Cardiac muscle cell (in vitro differentiated cells and primary cell): Measurements from ENCODE around the gene SIRT4. TPM values are rescaled to one million over a fixed set of nuclear protein-coding genes. Genes with fewer than 3 reads are reported as not detected.

Experiments used
- DNase-seq, 2 donors: peaks; one replicate each; pipeline versions ENCODE4 v3.0.0 to v3.0.0-alpha.2; 2010 to 2017; ENCODE audit warnings: low read depth in 1 of 2, low spot score in 1 of 2
- H3K27ac ChIP-seq: fragments of 200-600 bp; sonication (generic); 2 replicates; pipeline ENCODE4 v1.5.1; 2016
- H3K27me3 ChIP-seq: fragments of 200-600 bp; sonication (generic); 2 replicates; pipeline ENCODE4 v1.6.0; 2016; ENCODE audit warnings: control low read depth
- H3K36me3 ChIP-seq: fragments of 200-600 bp; sonication (generic); 2 replicates; pipeline ENCODE4 v1.5.1; 2016; ENCODE audit warnings: control low read depth
- H3K4me1 ChIP-seq: fragments of 200-600 bp; sonication (generic); 2 replicates; pipeline ENCODE4 v1.8.1; 2017; ENCODE audit warnings: low read depth, mild to moderate bottlenecking, mixed run types
- H3K4me3 ChIP-seq: fragments of 200-600 bp; sonication (generic); 2 replicates; pipeline ENCODE4 v1.5.1; 2016; ENCODE audit warnings: mild to moderate bottlenecking
- H3K9me3 ChIP-seq: fragments of 200-600 bp; sonication (generic); 2 replicates; pipeline ENCODE4 v1.5.1; 2017; ENCODE audit warnings: low read depth, mild to moderate bottlenecking, control low read depth
- polyA plus RNA-seq: library from polyadenylated mRNA; unstranded; fragments of >200 nt; fragmentation: Nextera tagmentation; extraction: Ambion mirVana; gene quantifications from 2 replicates; pipeline ENCODE4 v1.2.1, GENCODE V29; 2016
- total RNA-seq: library from RNA; depleted of rRNA; stranded (reverse); fragments of >200 nt; gene quantifications from 2 replicates; pipeline ENCODE4 v1.2.3, GENCODE V29; 2016
- TF ChIP-seq, protein P1 (sequence below): IDR thresholded peaks from 2 replicates; pipeline ENCODE4 v1.5.1; 2012; ENCODE audit warnings: low read depth, mild to moderate bottlenecking, low read length

Gene SIRT4
- total and polyA plus RNA-seq, 2 experiments from 2014 or later, result 6.7 to 10.3 TPM

DNA sequence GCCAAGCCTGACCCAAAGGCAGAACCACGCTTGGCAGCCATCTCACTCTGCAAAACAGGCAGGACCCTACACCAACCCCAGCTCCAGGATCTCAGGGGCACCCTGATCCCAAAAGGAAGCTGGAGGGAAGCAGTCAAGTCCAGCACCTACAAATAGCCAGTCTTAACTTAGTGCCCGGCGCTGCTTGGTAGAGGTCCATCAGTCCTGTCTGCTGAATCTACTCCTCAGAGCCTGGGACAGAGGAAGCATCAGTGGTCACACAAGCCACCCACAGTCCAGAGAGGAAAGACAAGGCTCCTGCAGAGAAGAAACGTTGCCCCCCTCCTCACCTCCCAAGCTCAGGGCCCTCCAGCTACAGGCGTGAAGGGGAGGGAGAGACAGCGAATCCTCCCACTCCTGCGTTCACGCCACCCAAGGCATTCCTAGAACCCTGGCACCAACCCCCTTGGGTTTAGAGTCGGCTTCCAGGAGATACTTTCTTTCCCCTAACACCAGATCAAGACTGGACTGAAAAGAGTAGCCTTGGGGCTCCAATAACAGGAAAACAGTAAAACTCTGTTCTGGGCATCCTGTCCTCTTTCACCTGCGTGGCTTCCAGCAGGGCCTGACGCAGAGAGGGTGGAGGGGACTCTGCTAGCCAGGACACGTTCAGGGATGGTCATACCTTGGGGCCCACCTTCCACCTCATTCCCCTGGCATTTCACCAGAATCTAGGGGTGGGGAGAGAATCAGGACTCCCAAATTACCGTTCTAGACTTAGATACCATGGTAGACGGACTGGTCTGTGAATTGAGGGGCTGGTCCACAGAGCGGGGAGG, 37.8 kb upstream of the SIRT4 start:
- TF ChIP-seq, protein P1, sequence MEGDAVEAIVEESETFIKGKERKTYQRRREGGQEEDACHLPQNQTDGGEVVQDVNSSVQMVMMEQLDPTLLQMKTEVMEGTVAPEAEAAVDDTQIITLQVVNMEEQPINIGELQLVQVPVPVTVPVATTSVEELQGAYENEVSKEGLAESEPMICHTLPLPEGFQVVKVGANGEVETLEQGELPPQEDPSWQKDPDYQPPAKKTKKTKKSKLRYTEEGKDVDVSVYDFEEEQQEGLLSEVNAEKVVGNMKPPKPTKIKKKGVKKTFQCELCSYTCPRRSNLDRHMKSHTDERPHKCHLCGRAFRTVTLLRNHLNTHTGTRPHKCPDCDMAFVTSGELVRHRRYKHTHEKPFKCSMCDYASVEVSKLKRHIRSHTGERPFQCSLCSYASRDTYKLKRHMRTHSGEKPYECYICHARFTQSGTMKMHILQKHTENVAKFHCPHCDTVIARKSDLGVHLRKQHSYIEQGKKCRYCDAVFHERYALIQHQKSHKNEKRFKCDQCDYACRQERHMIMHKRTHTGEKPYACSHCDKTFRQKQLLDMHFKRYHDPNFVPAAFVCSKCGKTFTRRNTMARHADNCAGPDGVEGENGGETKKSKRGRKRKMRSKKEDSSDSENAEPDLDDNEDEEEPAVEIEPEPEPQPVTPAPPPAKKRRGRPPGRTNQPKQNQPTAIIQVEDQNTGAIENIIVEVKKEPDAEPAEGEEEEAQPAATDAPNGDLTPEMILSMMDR, result no peak
- Histone ChIP-seq H3K4me3 (peak overlapping the region; percentile 49), H3K27me3 (no peaks in the 10 kb centered on the region), H3K36me3 (no peaks in the 10 kb centered on the region), H3K9me3 (no peaks in the 10 kb centered on the region), H3K27ac (no peak overlapping the region), H3K4me1 (peaks cover 8% of the 10 kb centered on the region)
- DNase-seq, result no peak

DNA sequence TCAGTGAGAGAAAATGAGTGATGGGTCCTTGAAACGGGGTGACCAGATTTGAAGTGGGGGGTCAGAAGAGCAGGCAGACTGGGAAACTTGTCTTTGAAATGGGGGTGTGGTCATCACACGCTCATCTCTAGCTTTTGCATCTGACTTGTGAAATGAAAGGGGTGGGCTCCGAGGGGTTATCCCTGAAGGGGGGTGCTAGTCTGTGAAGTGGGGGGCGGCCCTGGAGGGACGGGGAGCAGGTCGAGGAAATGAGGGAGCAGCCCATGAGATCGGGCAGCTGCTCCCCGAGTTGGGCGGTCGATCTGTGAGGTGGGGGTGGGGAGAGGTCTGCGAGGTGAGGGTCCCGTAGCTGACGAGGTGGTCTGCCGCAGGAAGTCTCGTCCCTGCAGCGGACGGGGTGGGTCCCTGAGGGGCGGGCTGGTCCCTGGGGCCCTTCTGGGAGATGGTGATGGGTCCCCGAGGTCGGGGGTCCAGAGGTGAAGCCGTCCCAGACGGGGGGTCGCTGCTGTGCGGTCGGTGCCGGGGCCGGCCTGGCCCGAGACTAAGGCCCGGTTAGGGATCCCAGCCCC, 37.1 kb upstream of the SIRT4 start:
- Histone ChIP-seq H3K4me3 (peak overlapping the region; percentile 49), H3K4me1 (peaks cover 8% of the 10 kb centered on the region), H3K27ac (no peak overlapping the region), H3K9me3 (no peaks in the 10 kb centered on the region), H3K27me3 (no peaks in the 10 kb centered on the region), H3K36me3 (no peaks in the 10 kb centered on the region)
- TF ChIP-seq, protein P1, result no peak
- no peak for DNase-seq

DNA sequence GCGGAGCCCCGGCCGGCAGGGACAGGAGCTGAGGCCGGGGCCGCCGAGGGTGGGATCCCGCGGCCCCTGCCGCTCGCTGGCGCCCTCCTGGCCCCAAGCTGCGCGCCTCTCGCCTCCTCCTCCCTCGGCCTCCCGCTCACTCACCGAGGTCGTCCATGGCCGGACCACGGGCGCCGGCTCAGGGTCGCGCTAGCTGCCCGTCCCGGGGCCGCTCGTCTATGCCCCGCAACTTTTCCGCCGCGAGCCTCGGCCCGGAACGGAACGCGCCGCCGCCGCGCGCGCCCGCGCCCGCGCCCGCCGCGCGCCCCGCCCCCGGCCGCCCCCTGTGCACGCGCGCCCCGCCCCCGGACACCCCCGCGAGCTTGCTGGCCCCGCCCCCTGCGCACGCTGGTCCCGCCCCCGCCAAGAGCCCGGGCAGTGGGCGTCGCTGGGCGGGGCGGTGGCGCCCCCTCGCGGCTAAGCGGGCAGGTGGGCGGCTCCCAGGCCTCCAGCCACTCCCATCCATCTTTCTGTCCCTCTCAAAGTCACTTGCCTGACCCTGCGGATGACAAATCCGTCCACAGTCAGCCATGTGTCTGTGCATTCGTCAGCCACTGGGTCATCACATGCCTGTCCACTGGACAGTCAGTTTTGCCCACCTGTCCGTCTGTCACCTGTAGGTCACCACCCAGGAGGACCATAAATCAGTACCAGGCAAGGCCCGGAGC, 36.5 kb upstream of the SIRT4 start, which contains the start of gene PXN:
Gene PXN, minus strand, starts transcription at position 258 of the 707 bp plus-strand sequence. Its CDS starts 101 bp downstream, at position 157.
- H3K36me3 ChIP-seq, result no peaks in the 10 kb centered on the region
- no peak within 1 kb of the TSS for H3K27ac ChIP-seq
- peak within 1 kb of the TSS; percentile 49 for H3K4me3 ChIP-seq
- TF ChIP-seq, protein P1, result peak; percentile 72
- peaks cover 8% of the 10 kb centered on the region for H3K4me1 ChIP-seq
- no peaks in the 10 kb centered on the region for H3K27me3 ChIP-seq
- DNase-seq, result peak; percentile 88 to 89
- H3K9me3 ChIP-seq, result no peaks in the 10 kb centered on the region

DNA sequence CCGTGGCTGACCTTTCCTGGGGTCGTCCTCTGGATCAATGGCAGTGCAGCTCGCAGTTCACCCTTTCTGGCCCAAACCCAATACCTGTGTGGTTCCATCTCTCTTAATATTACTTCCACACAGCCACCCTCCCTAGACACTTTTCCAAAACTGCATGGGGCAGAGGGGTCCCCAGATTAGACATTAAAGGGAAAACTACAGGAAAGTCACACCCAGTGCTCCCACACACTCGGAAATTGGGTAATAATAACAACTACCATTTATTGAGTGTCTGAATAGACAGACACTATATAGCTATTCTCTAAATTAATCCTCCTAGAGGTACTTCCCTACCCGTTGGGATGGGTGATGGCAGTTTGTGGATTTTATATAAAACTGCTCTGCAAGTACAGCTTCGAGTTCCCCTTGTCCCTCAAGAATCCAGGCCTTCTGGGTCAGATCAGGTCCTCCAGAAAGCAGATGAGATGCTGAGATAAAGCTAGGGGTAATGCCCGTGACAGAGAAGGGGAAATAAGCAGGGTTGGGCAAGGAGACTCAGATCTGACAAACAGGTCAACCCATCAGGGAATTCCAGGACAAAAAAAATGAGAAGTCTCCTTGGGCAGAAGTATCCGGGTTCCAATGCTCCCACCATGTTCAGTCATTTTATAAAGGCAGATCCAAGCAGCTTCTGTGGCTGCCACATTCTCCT, 35.8 kb upstream of the SIRT4 start:
- Histone ChIP-seq H3K9me3 (no peaks in the 10 kb centered on the region), H3K36me3 (no peaks in the 10 kb centered on the region), H3K27me3 (no peaks in the 10 kb centered on the region), H3K4me3 (no peak overlapping the region), H3K27ac (no peak overlapping the region), H3K4me1 (peaks cover 8% of the 10 kb centered on the region)
- no peak for DNase-seq
- TF ChIP-seq, protein P1, result no peak

DNA sequence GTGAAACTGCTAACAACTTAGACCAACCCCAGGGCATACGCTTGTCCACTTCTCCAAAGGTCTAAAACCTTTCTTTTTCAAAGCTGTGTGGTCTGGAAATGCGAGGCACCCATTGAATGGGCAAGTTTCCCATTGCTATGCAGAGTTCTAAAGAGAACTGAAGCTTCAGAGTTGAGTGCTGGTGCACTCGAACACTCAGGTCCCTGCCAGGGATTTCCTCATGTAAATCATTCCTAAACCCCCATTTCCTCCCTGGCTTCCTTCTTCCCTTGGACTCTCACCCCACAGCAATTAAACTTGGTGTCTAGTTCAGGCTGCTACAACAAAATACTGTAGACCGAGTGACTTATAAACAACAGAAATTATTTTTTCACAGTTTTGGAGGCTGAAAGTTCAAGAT, 34.4 kb upstream of the SIRT4 start:
- Histone ChIP-seq H3K27ac (peak overlapping the region; percentile 13), H3K9me3 (no peaks in the 10 kb centered on the region)

More for the DNA sequence above, 34.4 kb upstream of the SIRT4 start:
- no peaks in the 10 kb centered on the region for H3K36me3 ChIP-seq
- no peaks in the 10 kb centered on the region for H3K27me3 ChIP-seq
- H3K4me3 ChIP-seq, result no peak overlapping the region
- TF ChIP-seq, protein P1, result no peak
- H3K4me1 ChIP-seq, result peaks cover 8% of the 10 kb centered on the region
- no peak for DNase-seq
